ENCODE measurements around the gene C1orf116. TPM values are rescaled to one million over a fixed set of nuclear protein-coding genes. Genes with fewer than 3 reads are reported as not detected.

Gene C1orf116
- total RNA-seq, 1 experiment from 2014 or later: not detected

DNA sequence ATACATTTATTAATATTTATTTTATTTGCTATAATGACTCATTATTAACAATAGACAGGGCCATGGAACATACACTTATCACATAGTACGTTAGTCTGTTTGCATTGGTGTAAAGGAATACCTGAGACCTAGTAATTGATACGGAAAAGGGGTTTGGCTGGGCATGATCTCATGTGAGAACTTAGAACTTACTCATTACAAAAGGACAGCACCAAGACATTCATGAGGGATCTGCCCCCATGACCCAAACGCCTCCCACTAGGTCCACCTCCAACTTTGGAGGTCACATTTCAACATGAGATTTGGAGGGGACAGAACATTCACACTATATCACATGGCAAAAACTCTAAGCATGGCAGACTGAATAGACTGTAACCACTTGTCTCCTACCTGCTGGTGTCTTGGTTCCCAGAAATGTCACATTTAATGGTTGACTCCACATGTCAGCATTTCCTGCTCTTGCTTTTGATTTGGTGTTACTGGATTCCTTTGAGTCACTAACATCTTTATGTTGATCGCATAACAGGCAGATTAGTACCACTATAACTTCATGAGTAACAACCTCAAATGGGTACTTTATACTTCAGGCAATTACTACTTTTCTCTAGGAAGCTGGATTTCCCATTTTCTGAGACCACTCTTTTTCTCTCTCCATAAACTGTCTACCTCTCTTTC lies 3.5 kb upstream of the C1orf116 start:
- no peak for DNase-seq (ENCODE audit: low spot score)

DNA sequence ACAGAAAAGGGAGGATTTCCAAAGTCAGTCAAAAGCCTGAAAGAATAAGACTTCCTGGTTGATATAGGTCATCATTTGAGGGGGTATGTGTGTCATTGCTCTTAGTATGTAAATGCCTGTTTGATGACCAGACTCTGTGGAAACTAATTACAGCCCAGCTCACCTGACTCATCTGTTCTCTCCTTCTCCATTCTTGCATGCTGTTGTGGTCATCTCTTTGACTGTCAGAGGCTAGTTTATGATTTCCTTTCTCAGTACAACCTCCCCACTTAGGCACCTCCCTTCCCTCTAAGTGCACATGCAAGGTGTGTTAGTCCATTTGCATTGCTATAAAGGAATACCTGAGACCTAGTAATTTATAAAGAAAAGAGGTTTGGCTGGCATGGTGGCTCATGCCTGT lies 2.4 kb upstream of the C1orf116 start:
- DNase-seq (ENCODE audit: low spot score): no peak

DNA sequence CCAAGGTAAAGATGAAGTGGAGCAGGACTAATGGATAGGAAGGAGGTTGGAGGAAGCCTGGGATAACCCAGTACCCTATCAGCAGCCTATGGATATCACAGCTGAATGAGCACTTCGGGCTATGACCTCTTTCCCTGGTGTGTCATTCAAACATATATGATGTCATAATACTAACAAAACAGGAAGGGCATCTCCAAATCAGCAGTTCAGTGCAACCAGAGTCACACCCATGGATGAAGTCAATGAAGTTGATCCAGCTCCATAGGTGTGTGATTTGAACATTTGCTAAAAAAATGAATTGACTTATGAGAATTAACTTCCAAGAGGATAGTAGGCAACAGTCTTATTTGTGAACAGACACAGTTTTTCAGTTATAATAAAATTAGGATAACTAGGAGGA lies 1.7 kb upstream of the C1orf116 start:
- no peak for DNase-seq (ENCODE audit: low spot score)

DNA sequence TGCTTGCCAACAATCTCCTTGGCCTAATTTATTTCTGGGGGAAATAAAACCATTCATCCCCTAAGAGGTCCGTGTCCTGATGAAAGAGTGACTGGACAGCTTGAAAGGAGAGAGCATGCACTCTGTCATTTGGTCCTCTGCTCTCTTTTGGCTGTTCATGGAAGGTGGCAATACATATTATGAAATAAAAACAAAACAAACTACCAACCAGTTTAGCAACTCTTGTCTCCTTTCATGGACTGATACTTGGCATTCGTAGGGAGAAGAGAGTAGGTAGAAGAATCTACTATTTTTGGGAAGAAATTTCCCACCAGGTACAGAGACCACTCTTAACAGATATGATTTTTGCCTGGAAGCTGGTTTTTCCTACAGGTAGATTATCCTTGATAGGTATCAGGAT lies 746 bp upstream of the C1orf116 start:
- no peak for DNase-seq (ENCODE audit: low spot score)

- DNase-seq (ENCODE audit: low spot score): no peak
These were observed 808 bp downstream of the C1orf116 start for GRCh38 chr1:207031632-207032264.

GRCh38 chr1:207031016-207031415 lies 1.5 kb downstream of the C1orf116 start:
- DNase-seq (ENCODE audit: low spot score): no peak

DNA sequence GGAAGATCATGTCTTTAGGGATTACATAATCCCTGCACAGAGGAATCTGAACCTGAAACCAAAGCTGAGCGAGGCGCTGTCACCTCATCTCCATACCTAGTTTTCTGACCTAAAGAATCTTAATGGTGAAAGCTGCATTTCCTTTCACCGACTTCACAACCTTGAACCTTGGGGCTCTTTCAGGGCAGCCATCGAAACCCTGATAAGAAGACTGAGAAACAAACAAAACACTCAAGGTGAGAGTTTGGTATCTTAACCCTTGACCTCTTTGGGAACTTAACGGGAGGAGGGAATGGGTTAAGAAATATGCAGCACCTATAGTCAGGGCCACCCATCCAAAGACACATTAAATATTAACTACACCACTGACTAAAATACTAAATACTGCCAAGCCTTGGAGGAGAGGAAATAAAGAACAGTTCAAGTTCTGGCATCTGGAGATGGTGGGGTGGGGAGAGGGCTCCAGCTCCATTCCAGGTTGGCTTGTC lies 2.0 kb downstream of the C1orf116 start:
- no peak for DNase-seq (ENCODE audit: low spot score)

GRCh38 chr1:207029701-207030521 lies 2.6 kb downstream of the C1orf116 start:
- DNase-seq (ENCODE audit: low spot score): no peak

GRCh38 chr1:207028884-207029650 lies 3.5 kb downstream of the C1orf116 start:
- DNase-seq (ENCODE audit: low spot score): no peak

- no peak for DNase-seq (ENCODE audit: low spot score)
These were observed 4.6 kb downstream of the C1orf116 start for GRCh38 chr1:207027921-207028320.

- DNase-seq (ENCODE audit: low spot score): no peak
These were observed 5.3 kb downstream of the C1orf116 start for GRCh38 chr1:207027206-207027777.

GRCh38 chr1:207026104-207026534 lies 6.4 kb downstream of the C1orf116 start:
- no peak for DNase-seq (ENCODE audit: low spot score)

GRCh38 chr1:207025146-207025880 lies 7.2 kb downstream of the C1orf116 start:
- DNase-seq (ENCODE audit: low spot score): no peak

GRCh38 chr1:207024202-207025145 lies 8.1 kb downstream of the C1orf116 start:
- no peak for DNase-seq (ENCODE audit: low spot score)

DNA sequence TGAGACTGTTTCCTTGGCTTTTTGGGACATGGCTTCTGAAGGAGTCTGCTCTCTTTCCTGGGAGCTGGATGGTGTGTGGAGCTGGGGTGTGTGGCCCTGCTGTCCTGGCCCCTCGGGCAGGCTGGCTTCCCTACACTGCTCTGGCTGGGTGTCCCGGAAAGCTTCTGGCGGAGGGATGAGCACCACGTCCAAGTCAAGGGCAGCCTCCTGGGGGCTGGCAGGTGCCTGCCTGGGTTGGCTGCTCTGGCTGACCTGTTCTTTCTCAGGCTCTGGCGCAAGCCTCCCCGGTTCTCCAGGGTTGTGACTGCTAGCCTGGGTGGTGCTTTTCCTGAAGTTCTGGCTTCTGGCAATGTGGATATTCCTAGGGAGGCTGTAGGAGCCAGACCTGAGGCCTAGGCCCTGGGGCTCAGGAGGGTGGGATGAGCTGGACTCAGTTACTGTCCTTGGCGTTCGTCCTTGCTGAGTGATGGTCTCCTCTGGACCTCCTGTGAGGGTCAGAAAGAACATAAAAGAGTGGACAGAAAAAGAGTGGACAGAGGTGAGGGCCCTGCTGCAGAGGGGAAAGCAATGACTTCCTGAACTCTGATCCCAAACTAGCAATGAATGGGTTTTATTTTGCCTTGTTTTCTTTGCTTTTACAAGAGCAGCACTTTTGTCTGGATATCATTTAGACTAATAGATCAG lies 9.4 kb downstream of the C1orf116 start:
- no peak for DNase-seq (ENCODE audit: low spot score)

- DNase-seq (ENCODE audit: low spot score): no peak
These were observed 10.5 kb downstream of the C1orf116 start for GRCh38 chr1:207021876-207022596.

GRCh38 chr1:207021139-207021861 lies 11.3 kb downstream of the C1orf116 start:
- DNase-seq (ENCODE audit: low spot score): no peak

DNA sequence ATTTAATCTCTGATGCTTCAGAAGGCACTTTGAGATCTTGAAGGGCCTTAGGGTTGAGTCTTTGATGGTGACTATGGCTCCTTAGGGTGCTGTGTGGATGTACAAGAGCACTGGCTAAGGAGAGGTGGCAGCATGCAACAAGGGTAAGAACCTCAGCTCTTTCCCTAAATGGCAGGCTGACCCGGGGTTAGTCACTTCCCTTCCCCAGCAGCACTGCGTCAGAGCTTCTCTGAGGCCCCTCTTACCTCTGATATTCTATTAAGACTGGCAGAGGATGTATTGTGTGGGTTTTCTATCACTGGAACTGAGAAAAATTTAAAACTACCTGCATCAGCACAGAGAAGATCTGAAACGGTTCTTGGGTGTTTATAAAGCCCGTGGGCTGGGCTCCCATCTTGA lies 11.8 kb downstream of the C1orf116 start:
- no peak for DNase-seq (ENCODE audit: low spot score)
